Breast epithelium (tissue), 4 donors: ENCODE data around the gene STRA8. TPM values are rescaled to one million over a fixed set of nuclear protein-coding genes. Genes with fewer than 3 reads are reported as not detected.
A peak's percentile ranks its signal among the peaks of the same experiment; 100 is the strongest.

Source experiments
- DNase-seq, 2 donors: peaks; one replicate each; pipeline ENCODE4 v3.0.0-alpha.2; 2019; ENCODE audit warnings: low spot score in 2 of 2
- H3K27ac ChIP-seq, 2 donors: fragments of 200-600 bp; sonication (generic) in 1 of 2; one replicate each; pipeline ENCODE4 v1.5.1; 2016 to 2019; ENCODE audit warnings: mild to moderate bottlenecking in 1 of 2
- H3K27me3 ChIP-seq, 2 donors: fragments of 200-600 bp; sonication (generic) in 1 of 2; one replicate each; pipeline versions ENCODE4 v1.5.1 to v1.6.0; 2017 to 2019; ENCODE audit warnings: control low read depth in 1 of 2, mild to moderate bottlenecking in 1 of 2
- H3K36me3 ChIP-seq: fragments of 200-600 bp; one replicate; pipeline ENCODE4 v1.5.1; 2019
- H3K4me1 ChIP-seq, 2 donors: fragments of 200-600 bp; sonication (generic); one replicate each; pipeline ENCODE4 v1.5.1; 2016 to 2019; ENCODE audit warnings: control low read depth in 1 of 2
- H3K4me3 ChIP-seq, 3 donors: fragments of 200-600 bp; sonication (generic); 1 replicate in 2 of 3; 2 replicates in 1 of 3; pipeline ENCODE4 v1.5.1; 2016 to 2019; ENCODE audit warnings: mild to moderate bottlenecking in 3 of 3, moderate library complexity in 2 of 3
- H3K9me3 ChIP-seq, 2 donors: fragments of 200-600 bp; sonication (generic) in 1 of 2; one replicate each; pipeline ENCODE4 v1.5.1; 2016 to 2019; ENCODE audit warnings: control low read depth in 1 of 2
- POLR2A ChIP-seq: fragments of 450-650 bp; IDR thresholded peaks from one replicate; pipeline ENCODE4 v1.6.1; 2016; ENCODE audit warnings: antibody characterized with exemption, mild to moderate bottlenecking, moderate library complexity
- POLR2AphosphoS5 ChIP-seq, 3 donors: sonication (generic); formaldehyde crosslinking; IDR thresholded peaks; one replicate each; pipeline ENCODE4 v1.6.1; 2017; ENCODE audit warnings: antibody characterized with exemption in 3 of 3
- intact Hi-C: fragments of 100-400 bp; cut with DNase I; formaldehyde crosslinking; loops from one replicate; pipeline ENCODE4 v1.15.1; 2023; ENCODE audit warnings: low total_unique reads
- total RNA-seq, 3 donors: library from RNA; depleted of rRNA; stranded (reverse); fragments of >200 nt; gene quantifications; one replicate each; pipeline ENCODE4 v1.1.0, GENCODE V29; 2016
- TF ChIP-seq, protein P1 (sequence below), 3 donors: fragments of 450-650 bp; IDR thresholded peaks; one replicate each; pipeline ENCODE4 v1.5.1; 2016 to 2017; ENCODE audit warnings: antibody characterized with exemption in 3 of 3, mild to moderate bottlenecking in 3 of 3, moderate library complexity in 3 of 3

The STRA8 gene
- total RNA-seq, 3 donors from 2014 or later = not detected

DNA sequence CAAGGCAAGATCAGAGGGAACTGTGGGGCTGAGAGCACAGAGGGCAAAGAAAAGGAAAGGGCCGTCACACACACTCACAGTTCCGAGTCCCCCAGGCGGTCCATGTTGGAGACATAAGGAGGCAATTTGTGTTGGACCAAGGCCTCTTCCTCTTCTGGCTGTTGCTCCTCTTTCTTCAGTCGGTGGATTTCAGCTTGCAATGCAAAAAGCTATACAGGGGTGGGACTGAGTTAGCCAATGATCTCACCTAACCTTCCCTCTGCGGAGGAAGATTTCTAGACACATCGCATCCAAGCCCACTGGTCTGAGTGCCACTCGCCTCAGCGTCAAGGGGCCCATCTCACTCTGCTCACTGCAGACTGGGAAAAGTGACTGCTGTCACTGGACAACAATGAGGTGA lies 27.8 kb upstream of the STRA8 start:
- no peak overlapping the region for H3K4me3 ChIP-seq
- no peaks in the 10 kb centered on the region for H3K36me3 ChIP-seq
- no peaks in the 10 kb centered on the region for H3K4me1 ChIP-seq
- DNase-seq = no peak
- intact Hi-C loops = no loop called here
- no peak for TF ChIP-seq POLR2A
- TF ChIP-seq POLR2AphosphoS5 (IDR thresholded peaks at IDR 0.05) = no peak
- TF ChIP-seq, protein P1, sequence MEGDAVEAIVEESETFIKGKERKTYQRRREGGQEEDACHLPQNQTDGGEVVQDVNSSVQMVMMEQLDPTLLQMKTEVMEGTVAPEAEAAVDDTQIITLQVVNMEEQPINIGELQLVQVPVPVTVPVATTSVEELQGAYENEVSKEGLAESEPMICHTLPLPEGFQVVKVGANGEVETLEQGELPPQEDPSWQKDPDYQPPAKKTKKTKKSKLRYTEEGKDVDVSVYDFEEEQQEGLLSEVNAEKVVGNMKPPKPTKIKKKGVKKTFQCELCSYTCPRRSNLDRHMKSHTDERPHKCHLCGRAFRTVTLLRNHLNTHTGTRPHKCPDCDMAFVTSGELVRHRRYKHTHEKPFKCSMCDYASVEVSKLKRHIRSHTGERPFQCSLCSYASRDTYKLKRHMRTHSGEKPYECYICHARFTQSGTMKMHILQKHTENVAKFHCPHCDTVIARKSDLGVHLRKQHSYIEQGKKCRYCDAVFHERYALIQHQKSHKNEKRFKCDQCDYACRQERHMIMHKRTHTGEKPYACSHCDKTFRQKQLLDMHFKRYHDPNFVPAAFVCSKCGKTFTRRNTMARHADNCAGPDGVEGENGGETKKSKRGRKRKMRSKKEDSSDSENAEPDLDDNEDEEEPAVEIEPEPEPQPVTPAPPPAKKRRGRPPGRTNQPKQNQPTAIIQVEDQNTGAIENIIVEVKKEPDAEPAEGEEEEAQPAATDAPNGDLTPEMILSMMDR (IDR thresholded peaks at IDR 0.05) = no peak
- H3K27ac ChIP-seq = peak overlapping the region in 1 of 2 donors; percentile 28
- no peaks in the 10 kb centered on the region for H3K27me3 ChIP-seq
- no peaks in the 10 kb centered on the region for H3K9me3 ChIP-seq

GRCh38 chr7:135206941-135207391 lies 26.7 kb upstream of the STRA8 start:
- H3K4me3 ChIP-seq = no peak overlapping the region
- intact Hi-C loops = no loop called here
- no peak overlapping the region for H3K27ac ChIP-seq
- H3K9me3 ChIP-seq = no peaks in the 10 kb centered on the region
- no peak for TF ChIP-seq POLR2AphosphoS5 (IDR thresholded peaks at IDR 0.05)
- TF ChIP-seq, protein P1 (IDR thresholded peaks at IDR 0.05) = no peak
- TF ChIP-seq POLR2A = no peak
- no peaks in the 10 kb centered on the region for H3K27me3 ChIP-seq
- no peak for DNase-seq
- H3K4me1 ChIP-seq = no peaks in the 10 kb centered on the region
- H3K36me3 ChIP-seq = no peaks in the 10 kb centered on the region

GRCh38 chr7:135207406-135208101 lies 26.1 kb upstream of the STRA8 start:
- no peaks in the 10 kb centered on the region for H3K36me3 ChIP-seq
- DNase-seq = no peak
- H3K4me1 ChIP-seq = no peaks in the 10 kb centered on the region
- intact Hi-C loops = no loop called here
- no peaks in the 10 kb centered on the region for H3K27me3 ChIP-seq
- TF ChIP-seq POLR2AphosphoS5 (IDR thresholded peaks at IDR 0.05) = no peak
- no peak for TF ChIP-seq POLR2A
- TF ChIP-seq, protein P1 (IDR thresholded peaks at IDR 0.05) = no peak
- H3K9me3 ChIP-seq = no peaks in the 10 kb centered on the region
- H3K4me3 ChIP-seq = no peak overlapping the region
- H3K27ac ChIP-seq = no peak overlapping the region

DNA sequence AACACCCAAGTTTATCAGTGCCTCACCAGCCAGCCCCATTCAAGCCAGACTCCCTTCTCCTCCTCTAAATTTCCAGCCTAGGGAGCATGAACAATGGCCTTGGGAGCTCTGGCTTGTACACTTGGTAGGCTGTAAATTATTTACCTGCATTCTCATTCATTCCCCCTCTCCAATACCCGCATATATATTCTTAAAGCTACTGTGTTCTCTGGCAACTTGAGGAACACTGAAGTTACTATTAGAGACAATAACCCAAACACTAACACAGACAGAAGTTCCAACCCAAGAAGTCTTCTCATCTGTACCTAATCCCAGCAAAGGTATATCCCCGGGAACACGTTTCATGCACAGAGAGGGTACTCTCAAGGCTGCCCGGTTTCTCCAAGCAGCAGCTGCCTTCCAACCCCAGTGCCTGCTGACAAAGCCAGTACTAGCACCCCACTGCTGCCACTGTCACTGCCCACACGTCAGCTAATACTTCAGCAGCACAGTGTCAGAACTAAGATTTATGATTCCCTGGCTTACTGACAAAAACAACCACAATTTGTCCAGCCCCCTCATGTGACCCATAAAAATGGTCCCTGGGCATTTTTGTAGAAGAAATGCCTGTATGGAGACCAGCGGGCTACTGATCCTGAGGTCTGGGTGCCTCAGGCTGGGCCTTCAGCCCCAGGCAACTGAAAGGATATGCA lies 25.4 kb upstream of the STRA8 start:
- TF ChIP-seq POLR2AphosphoS5 (IDR thresholded peaks at IDR 0.05) (no peak), POLR2A (no peak)
- TF ChIP-seq, protein P1 (IDR thresholded peaks at IDR 0.05) = no peak
- Histone ChIP-seq H3K4me3 (no peak overlapping the region), H3K27me3 (no peaks in the 10 kb centered on the region), H3K27ac (peak overlapping the region in 1 of 2 donors; percentile 8), H3K36me3 (no peaks in the 10 kb centered on the region), H3K9me3 (no peaks in the 10 kb centered on the region), H3K4me1 (no peaks in the 10 kb centered on the region)
- DNase-seq = no peak
- intact Hi-C loops = no loop called here

DNA sequence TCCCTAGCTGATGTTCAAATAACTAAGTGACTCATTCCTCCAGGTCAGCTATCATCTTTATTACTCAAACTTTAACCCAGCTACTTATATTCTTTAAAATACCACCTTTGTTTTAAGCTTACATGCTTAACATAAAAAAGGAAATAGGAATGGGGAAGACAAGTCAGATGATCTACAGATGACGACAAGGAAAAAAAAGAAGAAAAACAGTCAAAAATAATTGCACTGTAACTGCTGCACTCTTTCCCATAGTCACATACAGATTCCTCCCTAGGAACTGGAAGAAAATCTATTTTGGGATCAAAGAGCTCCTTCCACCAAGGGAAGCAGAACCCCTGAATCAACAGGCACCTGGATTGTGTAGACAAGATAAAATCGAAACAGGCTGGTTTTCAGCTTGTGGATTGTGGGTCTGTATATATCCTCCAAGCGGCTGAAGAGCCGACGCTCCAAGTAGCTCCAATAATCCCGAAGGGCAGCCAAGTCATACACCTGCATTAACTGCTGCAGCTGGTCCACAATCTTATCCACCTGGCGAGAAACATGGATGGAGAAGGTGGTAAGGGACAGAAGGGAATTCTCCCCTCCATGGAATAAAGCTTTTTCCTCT lies 24.3 kb upstream of the STRA8 start:
- TF ChIP-seq POLR2AphosphoS5 (IDR thresholded peaks at IDR 0.05) (no peak), POLR2A (no peak)
- TF ChIP-seq, protein P1 (IDR thresholded peaks at IDR 0.05) = no peak
- H3K9me3 ChIP-seq = no peaks in the 10 kb centered on the region
- no peak for DNase-seq
- intact Hi-C loops = no loop called here
- H3K4me3 ChIP-seq = no peak overlapping the region
- no peak overlapping the region for H3K27ac ChIP-seq
- no peaks in the 10 kb centered on the region for H3K4me1 ChIP-seq
- no peaks in the 10 kb centered on the region for H3K27me3 ChIP-seq
- H3K36me3 ChIP-seq = no peaks in the 10 kb centered on the region
